PC-3 (cell line): Measurements from ENCODE around the gene SPON2. TPM values are rescaled to one million over a fixed set of nuclear protein-coding genes. Genes with fewer than 3 reads are reported as not detected.
A peak's percentile ranks its signal among the peaks of the same experiment; 100 is the strongest.

ENCODE experiments used
- ATAC-seq: fragments of 200-7000 bp; cut with Tn5 transposase; 2 replicates; pipeline ENCODE4 v1.9.1; 2020; ENCODE audit warnings: mild to moderate bottlenecking, moderate library complexity
- Bru-seq: library from RNA; stranded (reverse); fragments of 400-500 nt; gene quantifications from one replicate; lab custom pipeline; 2021; lab: Mats Ljungman, UMichigan
- BruChase-seq, 2 experiments: library from RNA; stranded (reverse); fragments of 400-500 nt; gene quantifications; one replicate each; lab custom pipeline; 2021; lab: Mats Ljungman, UMichigan
- BruUV-seq: library from RNA; stranded (reverse); fragments of 400-500 nt; replicated peaks from 2 replicates; lab custom pipeline; 2021; lab: Mats Ljungman, UMichigan
- CTCF ChIA-PET: fragments of 300-600 bp; sonication (Branson Sonifier 250); formaldehyde crosslinking; loops from one replicate; lab custom pipeline; 2022; ENCODE audit warnings: antibody characterized with exemption; lab: Charles Lee
- POLR2A ChIA-PET: fragments of 300-600 bp; sonication (Branson Sonifier 250); formaldehyde crosslinking; loops from one replicate; lab custom pipeline; 2022; ENCODE audit warnings: antibody characterized with exemption; ENCODE audit not compliant: unreplicated experiment; lab: Charles Lee
- DNase-seq: peaks from one replicate; pipeline ENCODE4 v3.0.0-alpha.2; 2015
- H2AFZ ChIP-seq: fragments of 300-600 bp; sonication (generic); 2 replicates; pipeline ENCODE4 v1.6.0; 2016; ENCODE audit warnings: antibody characterized with exemption, low read length
- H3F3A ChIP-seq: fragments of 300-600 bp; sonication (generic); one replicate; pipeline ENCODE4 v1.6.0; 2017; ENCODE audit warnings: antibody characterized with exemption, low read length, control low read depth, mild to moderate bottlenecking; ENCODE audit not compliant: unreplicated experiment
- H3K27ac ChIP-seq: fragments of 300-600 bp; sonication (generic); 2 replicates; pipeline ENCODE4 v1.5.1; 2016; ENCODE audit warnings: mild to moderate bottlenecking, low read length
- H3K27me3 ChIP-seq: fragments of 300-600 bp; sonication (generic); 2 replicates; pipeline ENCODE4 v1.6.1; 2016; ENCODE audit warnings: low read length, mixed read lengths
- H3K36me3 ChIP-seq: fragments of 300-600 bp; sonication (generic); 2 replicates; pipeline ENCODE4 v1.6.1; 2016; ENCODE audit warnings: low read depth, mixed run types, low read length, mixed read lengths
- H3K4me1 ChIP-seq: fragments of 300-600 bp; sonication (generic); 2 replicates; pipeline ENCODE4 v1.5.1; 2016; ENCODE audit warnings: low read length; ENCODE audit not compliant: insufficient read depth
- H3K4me2 ChIP-seq: fragments of 300-600 bp; sonication (generic); 2 replicates; pipeline ENCODE4 v1.6.0; 2016; ENCODE audit warnings: low read length
- H3K4me3 ChIP-seq: fragments of 300-600 bp; sonication (generic); 2 replicates; pipeline ENCODE4 v1.5.1; 2016; ENCODE audit warnings: mild to moderate bottlenecking, low read length, mixed read lengths
- H3K79me2 ChIP-seq: fragments of 300-600 bp; sonication (generic); 2 replicates; pipeline ENCODE4 v1.6.1; 2017; ENCODE audit warnings: low read length, mixed read lengths
- H3K9ac ChIP-seq: fragments of 300-600 bp; sonication (generic); 2 replicates; pipeline ENCODE4 v1.6.0; 2016; ENCODE audit warnings: mild to moderate bottlenecking, low read length
- H3K9me2 ChIP-seq: fragments of 300-600 bp; sonication (generic); replicated peaks from 2 replicates; pipeline ENCODE4 v1.6.1; 2016; ENCODE audit warnings: mixed run types, low read length, mixed read lengths
- H3K9me3 ChIP-seq: fragments of 300-600 bp; sonication (generic); 2 replicates; pipeline ENCODE4 v1.6.1; 2016; ENCODE audit warnings: low read length, mixed read lengths
- H4K20me1 ChIP-seq: fragments of 300-600 bp; sonication (generic); 2 replicates; pipeline ENCODE4 v1.6.1; 2016; ENCODE audit warnings: low read length, mixed read lengths
- CTCF ChIP-seq: fragments of 300-600 bp; sonication (generic); conservative IDR thresholded peaks from 2 replicates; pipeline ENCODE4 v1.5.1; 2017; ENCODE audit warnings: antibody characterized with exemption, low read depth, mild to moderate bottlenecking, low read length
- EZH2 ChIP-seq: fragments of 300-600 bp; sonication (generic); IDR thresholded peaks from one replicate; pipeline ENCODE4 v1.6.1; 2017; ENCODE audit warnings: antibody characterized with exemption, mild to moderate bottlenecking, low read length; ENCODE audit not compliant: unreplicated experiment
- EZH2phosphoT487 ChIP-seq: fragments of 300-600 bp; sonication (generic); IDR thresholded peaks from 2 replicates; pipeline ENCODE4 v1.6.1; 2018; ENCODE audit warnings: mild to moderate bottlenecking, antibody characterized with exemption, low read length, borderline replicate concordance
- intact Hi-C: fragments of 100-400 bp; cut with micrococcal nuclease; formaldehyde crosslinking; loops from 2 replicates; pipeline ENCODE4 v1.9.0; 2023
- long read RNA-seq: library from polyadenylated mRNA; unstranded; transcript quantifications from one replicate; pipeline ENCODE4 v2.0.0, GENCODE V29; 2021; ENCODE audit not compliant: unreplicated experiment
- total RNA-seq: library from RNA; depleted of rRNA; stranded (reverse); fragments of >200 nt; gene quantifications from 2 replicates; pipeline ENCODE4 v1.2.3, GENCODE V29; 2014; rRNA removed

SPON2 gene
- total RNA-seq: 0.80 and 1.0 TPM in 2 replicates
- percentile 24 among the genes with signal in this experiment for Bru-seq, nascent RNA
- BruChase-seq, experiment 1, labeled RNA remaining after a 6-hour chase: percentile 37 among the genes with signal in this experiment
- percentile 35 among the genes with signal in this experiment for BruChase-seq, experiment 2, labeled RNA remaining after a 2-hour chase
- long read RNA-seq: 0 reads

- Histone ChIP-seq H2AFZ (no peak within 1 kb of the TSS), H3K9me3 (no peaks in the 10 kb centered on the region), H3K9ac (no peak within 1 kb of the TSS), H3K9me2 (no peaks in the 10 kb centered on the region), H3K4me1 (peaks cover 3% of the 10 kb centered on the region; the same call in 1 of the 2 replicates), H3K27me3 (peaks cover 15% of the 10 kb centered on the region), H4K20me1 (no peaks in the 10 kb centered on the region), H3K4me2 (no peak within 1 kb of the TSS), H3K36me3 (no peaks in the 10 kb centered on the region), H3K79me2 (no peaks in the 10 kb centered on the region), H3K27ac (no peak within 1 kb of the TSS), H3K4me3 (no peak within 1 kb of the TSS), H3F3A (no peaks in the 10 kb centered on the region)
- intact Hi-C loops: no loop called here
- TF ChIP-seq EZH2phosphoT487 (no peak), EZH2 (peak; percentile 83)
- ATAC-seq: no peak
- ChIA-PET CTCF (interaction anchor here (0.6 kb wide), 1 partner anchor 13 kb away, joined by 3 read pairs; no protein-coding TSS in a partner anchor), POLR2A (interaction anchor here (0.5 kb wide), 1 partner anchor 11 kb away, joined by 4 read pairs; no protein-coding TSS in a partner anchor)
- BruUV-seq: no TSS peak
- no peak for DNase-seq
Measured at GRCh38 chr4:1172228-1172851, at the start of gene SPON2. Gene SPON2 (minus strand): TSS chr4:1172583.

- BruUV-seq: no TSS peak
- H3K4me2 ChIP-seq: no peak overlapping the region
- no peak overlapping the region for H2AFZ ChIP-seq
- H3K27me3 ChIP-seq: no peaks in the 10 kb centered on the region
- no peak for TF ChIP-seq EZH2
- no peak for TF ChIP-seq EZH2phosphoT487
- no peak for TF ChIP-seq CTCF
- no peaks in the 10 kb centered on the region for H3F3A ChIP-seq
- CTCF ChIA-PET: no interaction called here
- ATAC-seq (no peak), DNase-seq (no peak)
- POLR2A ChIA-PET: no interaction called here
- H3K9ac ChIP-seq: no peak overlapping the region
- no peaks in the 10 kb centered on the region for H3K79me2 ChIP-seq
- H3K36me3 ChIP-seq: peaks cover 8% of the 10 kb centered on the region
- no peak overlapping the region for H3K4me3 ChIP-seq
- no peaks in the 10 kb centered on the region for H3K4me1 ChIP-seq
- H3K9me3 ChIP-seq: no peaks in the 10 kb centered on the region
- H3K9me2 ChIP-seq: no peaks in the 10 kb centered on the region
- H4K20me1 ChIP-seq: no peaks in the 10 kb centered on the region
- H3K27ac ChIP-seq: no peak overlapping the region
- intact Hi-C loops: no loop called here
Measured at GRCh38 chr4:1221155-1221870, 48.9 kb upstream of the SPON2 start.

- Histone ChIP-seq H2AFZ (no peak overlapping the region), H4K20me1 (no peaks in the 10 kb centered on the region), H3K4me2 (no peak overlapping the region), H3K27ac (no peak overlapping the region), H3K4me1 (no peaks in the 10 kb centered on the region), H3K9me3 (no peaks in the 10 kb centered on the region), H3K9me2 (no peaks in the 10 kb centered on the region), H3K79me2 (no peaks in the 10 kb centered on the region), H3F3A (no peaks in the 10 kb centered on the region), H3K36me3 (peaks cover 8% of the 10 kb centered on the region), H3K27me3 (no peaks in the 10 kb centered on the region), H3K9ac (no peak overlapping the region), H3K4me3 (no peak overlapping the region)
- ATAC-seq (no peak), DNase-seq (no peak)
- intact Hi-C loops: no loop called here
- TF ChIP-seq EZH2 (no peak), CTCF (no peak), EZH2phosphoT487 (no peak)
- BruUV-seq: no TSS peak
- POLR2A ChIA-PET: no interaction called here
- CTCF ChIA-PET: no interaction called here
Measured at GRCh38 chr4:1220566-1220965, 48.2 kb upstream of the SPON2 start.
